Measurements from ENCODE around the gene ERMN. TPM values are rescaled to one million over a fixed set of nuclear protein-coding genes. Genes with fewer than 3 reads are reported as not detected.

The ERMN gene
- total RNA-seq, 3 donors from 2014 or later (not counting 1 experiment from before 2014, with no cell fraction given), result 13.5 to 14.4 (median 14.0) TPM

DNA sequence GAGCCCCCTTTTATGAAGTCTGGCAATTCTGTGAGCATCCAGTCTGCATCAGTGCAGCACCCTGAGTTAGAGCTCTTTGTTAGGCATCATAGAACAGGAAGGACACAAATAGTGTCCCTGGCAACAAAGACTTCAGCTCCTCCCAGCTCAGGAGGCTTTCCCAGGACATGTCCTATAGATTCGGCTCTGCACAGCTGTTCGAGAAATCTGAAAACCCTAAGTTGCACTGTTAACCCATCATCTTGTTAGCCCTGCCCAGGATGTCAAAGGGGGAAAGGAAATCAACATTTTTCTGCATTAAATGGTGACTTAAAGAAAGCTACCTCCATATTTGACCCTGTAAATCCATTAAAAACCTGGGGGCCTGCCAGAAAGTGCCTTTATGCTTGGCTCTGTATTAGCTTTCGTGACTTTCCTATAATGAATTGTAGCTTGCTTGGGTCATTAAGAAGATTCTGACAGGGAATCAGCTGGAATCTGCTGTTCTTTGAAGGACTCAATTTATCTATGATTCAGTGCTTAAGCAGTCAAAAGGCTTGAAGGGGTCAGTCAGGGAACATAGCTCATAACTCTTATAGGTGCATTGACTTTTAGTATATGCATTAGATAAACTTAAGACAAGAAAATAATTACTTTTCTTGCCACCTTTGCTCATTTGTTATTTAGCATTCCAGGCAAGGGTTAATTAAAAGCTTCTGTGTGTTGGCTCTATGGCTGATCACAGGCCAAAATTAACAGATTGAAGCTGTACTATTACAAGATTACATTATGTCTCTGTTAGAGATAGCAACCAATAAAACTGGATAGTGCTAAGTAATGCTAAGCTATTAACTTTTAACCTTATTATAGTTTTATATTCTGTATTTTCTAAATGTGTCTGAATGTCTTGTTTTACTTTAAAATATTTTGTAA is 20.6 kb downstream of the ERMN start:
- H3K9me3 ChIP-seq (ENCODE audit: control insufficient read depth, insufficient read depth, low read length), result no peaks in the 10 kb centered on the region
- no peaks in the 10 kb centered on the region for H3K27me3 ChIP-seq (ENCODE audit: control insufficient read depth, insufficient read depth, low read length)
- no peaks in the 10 kb centered on the region for H3K36me3 Mint-ChIP-seq
- H3K27ac Mint-ChIP-seq, result no peak overlapping the region
- no peak overlapping the region for H3K4me3 Mint-ChIP-seq
- peaks cover 8 to 36% of the 10 kb centered on the region in 2 donors for H3K27me3 Mint-ChIP-seq (ENCODE audit: low read depth in 2 of 2)
- H3K27ac ChIP-seq (ENCODE audit: low read length), result no peak overlapping the region
- H3K36me3 ChIP-seq (ENCODE audit: control insufficient read depth, insufficient read depth, low read length), result no peaks in the 10 kb centered on the region
- intact Hi-C loops (cut with micrococcal nuclease), result no loop called here
- H3K4me1 ChIP-seq (ENCODE audit: control insufficient read depth, insufficient read depth, low read length), result no peaks in the 10 kb centered on the region
- no peaks in the 10 kb centered on the region for H3K4me1 Mint-ChIP-seq
- ATAC-seq (no peak), DNase-seq (no peak)
- WGBS (ENCODE audit: insufficient coverage), result 64% methylated on average over 3 of the region's 3 CpGs
- no peak for TF ChIP-seq CTCF (IDR thresholded peaks at IDR 0.05)
- no peaks in the 10 kb centered on the region for H3K9me3 Mint-ChIP-seq
- no peak overlapping the region for H3K4me3 ChIP-seq (ENCODE audit: low read length)

GRCh38 chr2:157303612-157304011 is 22.0 kb downstream of the ERMN start:
- ATAC-seq (no peak), DNase-seq (no peak)
- no peak overlapping the region for H3K4me3 Mint-ChIP-seq
- H3K9me3 Mint-ChIP-seq, result no peaks in the 10 kb centered on the region
- WGBS (ENCODE audit: insufficient coverage), result 75% methylated on average over 2 of the region's 2 CpGs
- Histone ChIP-seq H3K9me3 (ENCODE audit: control insufficient read depth, insufficient read depth, low read length) (no peaks in the 10 kb centered on the region), H3K4me3 (ENCODE audit: low read length) (no peak overlapping the region), H3K27ac (ENCODE audit: low read length) (no peak overlapping the region), H3K36me3 (ENCODE audit: control insufficient read depth, insufficient read depth, low read length) (no peaks in the 10 kb centered on the region), H3K4me1 (ENCODE audit: control insufficient read depth, insufficient read depth, low read length) (no peaks in the 10 kb centered on the region), H3K27me3 (ENCODE audit: control insufficient read depth, insufficient read depth, low read length) (no peaks in the 10 kb centered on the region)
- no peaks in the 10 kb centered on the region for H3K36me3 Mint-ChIP-seq
- no peak overlapping the region for H3K27ac Mint-ChIP-seq
- H3K27me3 Mint-ChIP-seq (ENCODE audit: low read depth in 2 of 2), result peaks cover 5 to 31% of the 10 kb centered on the region in 2 donors
- no peaks in the 10 kb centered on the region for H3K4me1 Mint-ChIP-seq
- no peak for TF ChIP-seq CTCF (IDR thresholded peaks at IDR 0.05)
- intact Hi-C loops (cut with micrococcal nuclease), result loop anchor here (2.0 kb wide), 1 partner anchor 1451 kb away; no protein-coding TSS in a partner anchor

DNA sequence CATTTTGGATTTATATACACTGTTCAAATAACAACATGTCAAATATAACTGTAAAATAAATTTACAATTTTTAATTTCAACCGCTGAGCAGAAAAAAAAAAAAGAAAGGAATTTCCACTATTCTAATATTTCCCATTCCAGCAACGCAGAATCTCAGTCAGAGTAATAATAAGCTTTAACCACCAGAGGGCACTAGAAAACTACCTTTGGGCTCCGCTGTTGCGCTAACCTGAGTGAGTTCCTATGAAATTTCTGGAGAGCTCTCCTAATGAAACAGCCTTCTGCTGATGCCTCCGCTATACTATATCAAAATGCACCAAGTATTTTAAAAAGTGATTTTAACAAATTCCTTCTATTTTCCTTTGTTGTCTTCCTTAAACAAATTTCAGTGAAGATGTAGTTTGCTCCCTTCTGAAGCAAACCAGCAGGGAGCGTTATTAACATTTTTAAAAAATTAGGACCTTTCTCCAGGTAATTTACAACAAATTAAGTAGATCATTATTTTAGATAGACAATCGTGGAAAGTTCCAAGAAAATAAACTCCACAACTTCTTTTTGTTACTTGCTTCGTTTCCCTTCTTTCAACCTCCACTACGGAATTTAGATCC is 23.0 kb downstream of the ERMN start:
- Histone ChIP-seq H3K4me3 (ENCODE audit: low read length) (no peak overlapping the region), H3K9me3 (ENCODE audit: control insufficient read depth, insufficient read depth, low read length) (no peaks in the 10 kb centered on the region), H3K4me1 (ENCODE audit: control insufficient read depth, insufficient read depth, low read length) (no peaks in the 10 kb centered on the region), H3K36me3 (ENCODE audit: control insufficient read depth, insufficient read depth, low read length) (no peaks in the 10 kb centered on the region), H3K27me3 (ENCODE audit: control insufficient read depth, insufficient read depth, low read length) (no peaks in the 10 kb centered on the region), H3K27ac (ENCODE audit: low read length) (no peak overlapping the region)
- Mint-ChIP-seq H3K27ac (no peak overlapping the region), H3K9me3 (no peaks in the 10 kb centered on the region), H3K4me1 (no peaks in the 10 kb centered on the region), H3K36me3 (no peaks in the 10 kb centered on the region), H3K27me3 (ENCODE audit: low read depth in 2 of 2) (peaks cover 8 to 32% of the 10 kb centered on the region in 2 donors), H3K4me3 (no peak overlapping the region)
- intact Hi-C loops (cut with micrococcal nuclease), result loop anchor here (1.0 to 2.0 kb wide), 3 partner anchors 291 to 1452 kb away; no protein-coding TSS in a partner anchor
- DNase-seq (peak in 1 of 2 donors; percentile 77), ATAC-seq (peak; percentile 72 to 87 (median 75))
- 9% methylated on average over 5 of the region's 9 CpGs for WGBS (ENCODE audit: insufficient coverage)
- TF ChIP-seq CTCF (IDR thresholded peaks at IDR 0.05), result peak; percentile 97
